Measurements from ENCODE around the gene USP47. TPM values are rescaled to one million over a fixed set of nuclear protein-coding genes. Genes with fewer than 3 reads are reported as not detected.

USP47 gene
- total RNA-seq, 1 experiment from 2014 or later: 39.2 TPM

DNA sequence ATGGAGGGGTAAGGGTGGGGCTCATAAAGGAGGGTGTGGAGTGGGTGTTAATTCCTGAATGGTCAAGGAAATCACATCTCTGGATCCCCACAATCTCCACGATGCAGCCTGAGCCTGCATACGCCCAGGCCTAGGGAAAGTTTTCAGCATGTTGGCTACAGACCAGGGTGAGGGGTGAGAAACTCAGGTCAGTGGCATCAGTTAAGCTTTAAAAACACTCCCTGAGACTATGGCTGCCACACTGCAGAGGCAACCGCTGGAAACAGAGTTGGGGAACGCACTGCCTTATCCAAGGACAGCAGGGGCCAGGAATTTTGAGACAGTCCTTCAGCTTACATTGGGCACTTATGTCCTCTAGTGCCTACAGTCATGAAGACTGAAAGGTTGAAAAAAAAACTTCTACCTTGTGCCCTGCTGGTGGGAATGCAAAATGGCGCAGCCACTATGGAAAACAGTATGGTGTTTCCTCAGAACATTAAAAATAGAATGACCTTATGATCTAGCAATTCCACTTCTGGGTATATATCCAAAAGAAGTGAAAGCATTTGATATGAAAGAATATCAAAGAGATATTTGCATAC lies 147.0 kb downstream of the USP47 start:
- DNase-seq (ENCODE audit: low read depth, low spot score) (no peak), ATAC-seq (no peak)
- H3K27ac ChIP-seq (ENCODE audit: low read length): peak overlapping the region; percentile 20; the same call in 1 of the 2 replicates
- peaks cover 19% of the 10 kb centered on the region for H3K4me1 ChIP-seq (ENCODE audit: control insufficient read depth, insufficient read depth, low read length)
- in situ Hi-C loops (cut with HindIII; ENCODE audit: low pct_unique_long_range_greater_than_20kb, low sequenced_read_pairs) (no loop called here), intact Hi-C loops (cut with micrococcal nuclease; ENCODE audit: unreplicated experiment) (no loop called here)
- no peaks in the 10 kb centered on the region for H3K27me3 ChIP-seq (ENCODE audit: control insufficient read depth, insufficient read depth, low read length)
- H3K36me3 ChIP-seq (ENCODE audit: control insufficient read depth, insufficient read depth, low read length): no peaks in the 10 kb centered on the region
- POLR2A ChIA-PET: no interaction called here
- CTCF ChIA-PET: no interaction called here
- H3K4me3 ChIP-seq (ENCODE audit: low read depth in 2 of 2, low read length in 2 of 2): no peak overlapping the region
- TF ChIP-seq SIN3A (IDR thresholded peaks at IDR 0.05; ENCODE audit: borderline replicate concordance, insufficient read depth, low read depth, low read length) (no peak), POLR2AphosphoS5 (IDR thresholded peaks at IDR 0.05; ENCODE audit: low read depth, low read length) (no peak), TCF7L2 (IDR thresholded peaks at IDR 0.05; ENCODE audit: low read depth, low read length) (no peak)
- TF ChIP-seq, protein P1, sequence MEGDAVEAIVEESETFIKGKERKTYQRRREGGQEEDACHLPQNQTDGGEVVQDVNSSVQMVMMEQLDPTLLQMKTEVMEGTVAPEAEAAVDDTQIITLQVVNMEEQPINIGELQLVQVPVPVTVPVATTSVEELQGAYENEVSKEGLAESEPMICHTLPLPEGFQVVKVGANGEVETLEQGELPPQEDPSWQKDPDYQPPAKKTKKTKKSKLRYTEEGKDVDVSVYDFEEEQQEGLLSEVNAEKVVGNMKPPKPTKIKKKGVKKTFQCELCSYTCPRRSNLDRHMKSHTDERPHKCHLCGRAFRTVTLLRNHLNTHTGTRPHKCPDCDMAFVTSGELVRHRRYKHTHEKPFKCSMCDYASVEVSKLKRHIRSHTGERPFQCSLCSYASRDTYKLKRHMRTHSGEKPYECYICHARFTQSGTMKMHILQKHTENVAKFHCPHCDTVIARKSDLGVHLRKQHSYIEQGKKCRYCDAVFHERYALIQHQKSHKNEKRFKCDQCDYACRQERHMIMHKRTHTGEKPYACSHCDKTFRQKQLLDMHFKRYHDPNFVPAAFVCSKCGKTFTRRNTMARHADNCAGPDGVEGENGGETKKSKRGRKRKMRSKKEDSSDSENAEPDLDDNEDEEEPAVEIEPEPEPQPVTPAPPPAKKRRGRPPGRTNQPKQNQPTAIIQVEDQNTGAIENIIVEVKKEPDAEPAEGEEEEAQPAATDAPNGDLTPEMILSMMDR (IDR thresholded peaks at IDR 0.05): no peak
- TF ChIP-seq, protein P2, sequence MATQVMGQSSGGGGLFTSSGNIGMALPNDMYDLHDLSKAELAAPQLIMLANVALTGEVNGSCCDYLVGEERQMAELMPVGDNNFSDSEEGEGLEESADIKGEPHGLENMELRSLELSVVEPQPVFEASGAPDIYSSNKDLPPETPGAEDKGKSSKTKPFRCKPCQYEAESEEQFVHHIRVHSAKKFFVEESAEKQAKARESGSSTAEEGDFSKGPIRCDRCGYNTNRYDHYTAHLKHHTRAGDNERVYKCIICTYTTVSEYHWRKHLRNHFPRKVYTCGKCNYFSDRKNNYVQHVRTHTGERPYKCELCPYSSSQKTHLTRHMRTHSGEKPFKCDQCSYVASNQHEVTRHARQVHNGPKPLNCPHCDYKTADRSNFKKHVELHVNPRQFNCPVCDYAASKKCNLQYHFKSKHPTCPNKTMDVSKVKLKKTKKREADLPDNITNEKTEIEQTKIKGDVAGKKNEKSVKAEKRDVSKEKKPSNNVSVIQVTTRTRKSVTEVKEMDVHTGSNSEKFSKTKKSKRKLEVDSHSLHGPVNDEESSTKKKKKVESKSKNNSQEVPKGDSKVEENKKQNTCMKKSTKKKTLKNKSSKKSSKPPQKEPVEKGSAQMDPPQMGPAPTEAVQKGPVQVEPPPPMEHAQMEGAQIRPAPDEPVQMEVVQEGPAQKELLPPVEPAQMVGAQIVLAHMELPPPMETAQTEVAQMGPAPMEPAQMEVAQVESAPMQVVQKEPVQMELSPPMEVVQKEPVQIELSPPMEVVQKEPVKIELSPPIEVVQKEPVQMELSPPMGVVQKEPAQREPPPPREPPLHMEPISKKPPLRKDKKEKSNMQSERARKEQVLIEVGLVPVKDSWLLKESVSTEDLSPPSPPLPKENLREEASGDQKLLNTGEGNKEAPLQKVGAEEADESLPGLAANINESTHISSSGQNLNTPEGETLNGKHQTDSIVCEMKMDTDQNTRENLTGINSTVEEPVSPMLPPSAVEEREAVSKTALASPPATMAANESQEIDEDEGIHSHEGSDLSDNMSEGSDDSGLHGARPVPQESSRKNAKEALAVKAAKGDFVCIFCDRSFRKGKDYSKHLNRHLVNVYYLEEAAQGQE (IDR thresholded peaks at IDR 0.05; ENCODE audit: insufficient read depth in 1 of 2, low read depth in 2 of 2, low read length in 1 of 2): no peak
- no TSS peak for BruUV-seq (replicated peaks)
- no peaks in the 10 kb centered on the region for H3K9me3 ChIP-seq (ENCODE audit: control insufficient read depth, insufficient read depth, low read depth, low read length)

DNA sequence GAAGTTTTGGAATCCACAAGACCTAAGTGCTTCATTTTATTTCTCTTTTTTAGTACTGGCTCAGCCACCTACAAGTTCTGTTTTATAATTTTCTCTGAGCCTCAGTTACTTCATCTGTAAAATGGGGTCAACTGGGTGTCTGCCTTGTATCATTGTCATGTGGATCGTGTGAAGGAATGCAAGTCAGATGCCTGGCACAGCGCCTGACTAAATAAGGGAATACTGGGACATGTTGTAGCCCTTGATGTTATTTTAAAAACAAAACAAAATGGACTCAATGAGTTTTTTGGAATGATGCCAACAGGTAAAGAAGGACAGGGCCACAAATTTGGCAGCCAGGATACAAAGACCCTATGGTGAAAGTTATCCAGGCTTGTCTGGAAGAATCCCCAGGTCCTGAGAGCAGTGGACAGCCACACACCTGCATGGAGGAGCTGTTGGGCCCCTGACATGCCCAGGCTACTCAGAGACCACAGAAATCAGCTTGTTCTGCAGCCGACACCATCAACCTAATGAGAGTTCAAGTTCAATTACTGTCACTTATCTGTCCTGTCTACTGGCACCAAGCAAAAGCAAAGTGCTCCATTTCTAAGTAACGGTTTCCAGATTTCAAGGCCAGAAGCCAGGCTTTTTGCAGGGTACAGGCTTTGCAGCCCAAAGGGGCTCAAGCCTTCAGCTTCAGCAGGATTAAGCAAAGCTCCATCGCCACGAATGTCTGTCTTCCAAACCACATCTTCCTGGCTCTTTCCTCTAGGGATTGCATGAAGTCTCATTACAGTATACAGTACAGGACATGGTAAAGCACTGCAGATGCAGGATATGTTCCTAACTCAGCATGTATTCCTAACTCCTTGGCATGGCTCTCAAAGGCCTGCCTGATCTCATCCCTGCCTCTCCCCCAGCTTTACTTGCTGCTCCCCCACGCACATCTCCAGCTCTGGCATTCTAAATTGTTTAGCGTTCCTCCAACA lies 148.3 kb downstream of the USP47 start:
- H3K9me3 ChIP-seq (ENCODE audit: control insufficient read depth, insufficient read depth, low read depth, low read length): no peaks in the 10 kb centered on the region
- no TSS peak for BruUV-seq (replicated peaks)
- no peaks in the 10 kb centered on the region for H3K27me3 ChIP-seq (ENCODE audit: control insufficient read depth, insufficient read depth, low read length)
- no peak for DNase-seq (ENCODE audit: low read depth, low spot score)
- H3K27ac ChIP-seq (ENCODE audit: low read length): 0 out of 2 replicates have a peak overlapping the region, but pooled peaks have one; percentile 9
- no peaks in the 10 kb centered on the region for H3K36me3 ChIP-seq (ENCODE audit: control insufficient read depth, insufficient read depth, low read length)
- H3K4me1 ChIP-seq (ENCODE audit: control insufficient read depth, insufficient read depth, low read length): peaks cover 29% of the 10 kb centered on the region
- intact Hi-C loops (cut with micrococcal nuclease; ENCODE audit: unreplicated experiment): no loop called here
- H3K4me3 ChIP-seq (ENCODE audit: low read depth in 2 of 2, low read length in 2 of 2): no peak overlapping the region
- TF ChIP-seq POLR2AphosphoS5 (IDR thresholded peaks at IDR 0.05; ENCODE audit: low read depth, low read length) (no peak), SIN3A (IDR thresholded peaks at IDR 0.05; ENCODE audit: borderline replicate concordance, insufficient read depth, low read depth, low read length) (no peak), TCF7L2 (IDR thresholded peaks at IDR 0.05; ENCODE audit: low read depth, low read length) (no peak)
- TF ChIP-seq, protein P2 (IDR thresholded peaks at IDR 0.05; ENCODE audit: insufficient read depth in 1 of 2, low read depth in 2 of 2, low read length in 1 of 2): no peak
- TF ChIP-seq, protein P1 (IDR thresholded peaks at IDR 0.05): no peak
- POLR2A ChIA-PET: no interaction called here
- ATAC-seq: no peak
- in situ Hi-C loops (cut with HindIII; ENCODE audit: low pct_unique_long_range_greater_than_20kb, low sequenced_read_pairs): no loop called here
- CTCF ChIA-PET: no interaction called here

Measured in Panc1 (cell line).